Fibroblast of the conjunctiva (primary cell): ENCODE measurements around the gene COA8.
A peak's percentile ranks its signal among the peaks of the same experiment; 100 is the strongest.
"Not testable (repeated sequence)": the region's sequence is repeated elsewhere in the genome, so short reads cannot be mapped to it uniquely, and the experiment has no call there.

Experiments used
- DNase-seq: peaks from one replicate; pipeline ENCODE4 v3.0.0-alpha.2; 2010; ENCODE audit warnings: low read depth

COA8 gene

DNA sequence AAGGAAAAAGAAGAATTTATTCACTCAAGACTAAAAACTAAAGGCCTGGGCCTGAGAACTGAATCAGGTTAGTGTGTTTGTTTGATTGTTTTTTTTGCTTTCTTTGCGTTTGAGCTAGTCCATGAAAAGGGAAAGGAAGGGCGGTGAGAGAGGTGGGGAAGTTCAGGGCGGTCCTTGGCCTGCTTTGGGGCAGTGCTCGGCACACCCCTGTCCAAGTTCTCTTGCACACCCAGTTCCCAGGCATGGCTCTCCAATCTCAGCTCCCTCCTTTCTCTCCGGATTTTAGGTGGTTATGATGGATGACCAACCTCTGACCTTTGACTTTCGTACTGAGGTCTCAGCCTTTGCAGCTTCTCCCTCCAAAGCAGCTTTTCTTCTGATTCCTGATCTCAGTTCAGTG lies 11.3 kb downstream of the COA8 start:
- DNase-seq, result no peak

DNA sequence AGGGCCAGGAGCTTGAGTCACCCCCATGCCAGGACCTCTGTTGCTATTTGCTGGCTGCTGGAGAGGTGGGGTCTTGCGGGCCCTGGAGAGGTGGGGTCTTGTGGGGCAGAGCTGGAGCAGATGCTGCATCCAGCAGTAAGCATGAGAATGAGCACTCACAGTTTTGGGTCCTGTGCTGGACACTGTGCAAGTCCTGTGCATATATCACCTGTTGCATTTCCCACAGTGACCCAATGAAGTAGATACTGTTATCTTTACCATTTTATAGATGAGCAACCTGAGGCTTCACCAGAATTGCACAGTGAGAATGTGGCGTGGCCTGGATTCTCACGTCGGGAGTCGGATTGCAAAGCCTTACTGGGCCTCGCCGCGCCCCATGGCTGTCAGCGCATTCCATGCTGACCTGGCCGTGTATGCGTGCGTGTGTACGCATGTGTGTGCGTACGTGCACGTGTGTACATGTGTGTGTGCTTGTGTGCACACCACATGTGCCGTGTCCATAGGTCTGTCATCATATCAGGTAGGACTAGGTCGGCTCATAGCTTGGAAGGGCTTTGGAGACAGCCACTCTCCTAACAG lies 12.0 kb downstream of the COA8 start:
- DNase-seq, result no peak

DNA sequence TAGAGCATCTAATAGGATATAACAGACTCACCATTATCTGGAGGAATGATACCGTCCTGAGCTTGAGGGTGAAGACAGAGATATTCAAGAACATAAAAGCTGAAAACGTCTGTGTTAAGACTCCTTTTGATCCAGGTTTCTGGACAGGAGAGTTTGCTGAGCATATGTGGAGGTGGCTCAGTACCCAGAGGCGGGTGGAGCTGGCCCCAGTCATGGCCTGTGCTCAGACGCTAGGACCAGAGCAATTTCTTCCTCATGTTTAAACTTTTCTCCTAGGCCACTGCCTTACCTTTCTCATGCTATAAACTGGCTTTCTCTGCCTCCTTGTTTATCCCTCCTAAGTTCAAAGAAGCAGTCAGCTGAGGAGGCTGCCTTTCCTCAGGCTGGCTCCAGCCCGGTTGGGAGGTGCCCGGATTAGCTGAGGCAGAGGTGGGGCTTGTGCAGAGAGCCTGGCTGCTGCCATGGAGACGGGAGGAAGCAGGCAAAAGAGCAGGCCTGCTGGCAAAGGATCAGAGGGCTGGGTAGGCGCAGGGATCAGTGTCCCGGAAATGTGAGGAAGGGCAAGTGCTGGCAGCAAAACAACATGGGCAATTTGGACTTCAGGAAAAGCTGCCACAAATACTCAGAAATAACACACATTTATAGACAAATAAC lies 13.7 kb downstream of the COA8 start:
- peak; percentile 86 for DNase-seq

GRCh38 chr14:103578401-103579075 lies 15.8 kb downstream of the COA8 start:
- no peak for DNase-seq

DNA sequence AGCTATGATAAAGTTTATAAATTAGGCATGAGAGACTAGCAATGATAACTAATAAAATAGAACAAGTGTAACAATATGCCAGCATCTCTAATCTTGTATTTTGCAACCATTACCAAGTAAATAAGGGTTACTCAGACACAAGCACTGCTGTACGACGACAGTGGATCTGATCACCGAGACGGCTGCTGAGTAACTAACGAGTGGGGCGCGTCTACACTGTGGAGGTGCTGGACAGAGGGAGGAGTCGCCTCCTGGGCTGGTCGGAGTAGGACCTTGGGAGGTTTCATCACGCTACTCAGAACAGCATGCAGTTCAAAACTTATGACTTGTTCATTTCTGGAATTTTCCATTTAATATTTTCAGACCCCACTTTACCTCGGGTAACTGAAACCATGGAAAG lies 18.4 kb downstream of the COA8 start:
- no peak for DNase-seq

DNA sequence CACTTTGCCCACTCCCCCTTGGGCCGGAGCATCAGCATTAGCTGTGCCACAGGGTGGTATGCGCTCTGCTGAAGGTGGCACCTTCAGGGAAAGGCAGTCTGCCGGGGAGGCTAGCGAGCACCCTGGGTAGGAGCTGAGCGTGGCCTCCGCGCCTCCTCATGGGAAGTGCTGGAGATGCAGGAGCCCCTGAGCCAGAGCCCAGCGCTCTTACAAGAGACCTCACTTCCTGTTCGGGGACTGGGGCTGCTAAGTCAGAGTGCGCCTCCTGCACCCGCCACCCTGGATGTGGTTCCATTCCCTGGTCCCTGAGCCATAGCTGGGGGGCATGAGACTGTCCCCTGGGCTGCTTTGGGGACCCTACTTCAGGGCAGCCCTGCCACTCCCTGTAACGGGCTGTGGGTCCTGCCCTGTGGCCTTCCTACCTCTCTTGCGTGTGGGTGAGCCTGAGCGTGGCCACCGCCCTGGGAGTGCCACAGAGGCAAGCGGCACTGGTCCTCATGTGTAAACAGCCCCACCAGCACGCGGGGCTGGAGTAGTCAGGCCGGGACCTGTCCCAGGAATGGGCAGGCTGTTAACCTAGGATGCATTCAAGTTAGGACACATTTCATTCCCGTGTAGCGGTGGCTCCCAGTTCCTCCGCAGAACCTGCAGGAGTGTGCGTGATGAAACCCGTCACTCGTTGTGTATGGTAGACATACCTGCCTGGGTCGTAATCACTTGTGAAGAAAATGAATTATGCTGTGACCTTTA lies 19.4 kb downstream of the COA8 start:
- no peak for DNase-seq

DNA sequence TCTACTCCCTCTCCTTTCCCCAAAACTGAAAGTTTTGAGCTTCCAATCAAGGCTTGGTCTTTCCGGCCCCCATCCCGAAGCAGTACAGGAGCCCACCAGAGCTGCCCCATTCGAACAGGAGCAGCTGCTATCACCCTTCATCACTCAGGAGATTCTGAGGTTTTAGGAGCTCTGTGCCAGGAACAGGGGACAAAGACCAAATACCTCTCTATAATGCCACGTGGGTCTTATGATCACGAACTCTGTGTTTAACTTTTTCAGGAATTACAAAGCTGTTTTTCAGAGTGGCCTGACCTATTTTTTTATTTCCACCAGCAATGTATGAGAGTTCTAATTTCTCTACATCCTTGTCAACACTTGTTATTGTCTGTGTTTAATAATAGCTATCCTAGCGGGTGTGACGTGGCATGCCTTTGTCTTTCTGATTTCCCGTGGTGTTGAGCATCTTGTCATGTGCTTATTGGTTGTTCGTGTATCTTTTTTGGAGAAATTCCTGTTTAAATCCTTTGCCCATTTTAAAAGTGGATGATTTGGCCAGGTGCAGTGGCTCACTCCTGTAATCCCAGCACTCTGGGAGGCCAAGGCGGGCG lies 21.7 kb downstream of the COA8 start:
- DNase-seq, result no peak

- no peak for DNase-seq
Observed at GRCh38 chr14:103593577-103593976, 30.8 kb downstream of the COA8 start.

DNA sequence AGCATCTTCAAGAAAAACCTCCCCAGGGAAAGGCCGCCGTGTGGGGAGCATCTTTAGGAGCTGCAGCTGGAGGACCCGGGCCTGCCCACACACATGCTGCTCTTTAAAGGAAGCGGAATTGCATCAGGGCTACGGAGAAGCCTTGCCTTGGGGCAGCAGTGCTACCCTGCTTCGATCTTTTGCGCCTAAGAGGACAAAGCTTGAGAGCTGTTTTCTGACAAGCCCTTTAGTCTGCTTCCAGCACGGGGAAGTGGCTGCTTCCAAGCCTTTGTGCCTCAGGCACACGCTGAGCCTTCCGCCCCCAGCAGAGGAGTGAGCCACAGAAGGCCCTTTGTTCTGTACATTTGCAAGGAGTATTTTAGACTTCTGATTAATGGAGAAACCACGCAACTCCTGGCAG lies 31.5 kb downstream of the COA8 start:
- peak; percentile 48 for DNase-seq

DNA sequence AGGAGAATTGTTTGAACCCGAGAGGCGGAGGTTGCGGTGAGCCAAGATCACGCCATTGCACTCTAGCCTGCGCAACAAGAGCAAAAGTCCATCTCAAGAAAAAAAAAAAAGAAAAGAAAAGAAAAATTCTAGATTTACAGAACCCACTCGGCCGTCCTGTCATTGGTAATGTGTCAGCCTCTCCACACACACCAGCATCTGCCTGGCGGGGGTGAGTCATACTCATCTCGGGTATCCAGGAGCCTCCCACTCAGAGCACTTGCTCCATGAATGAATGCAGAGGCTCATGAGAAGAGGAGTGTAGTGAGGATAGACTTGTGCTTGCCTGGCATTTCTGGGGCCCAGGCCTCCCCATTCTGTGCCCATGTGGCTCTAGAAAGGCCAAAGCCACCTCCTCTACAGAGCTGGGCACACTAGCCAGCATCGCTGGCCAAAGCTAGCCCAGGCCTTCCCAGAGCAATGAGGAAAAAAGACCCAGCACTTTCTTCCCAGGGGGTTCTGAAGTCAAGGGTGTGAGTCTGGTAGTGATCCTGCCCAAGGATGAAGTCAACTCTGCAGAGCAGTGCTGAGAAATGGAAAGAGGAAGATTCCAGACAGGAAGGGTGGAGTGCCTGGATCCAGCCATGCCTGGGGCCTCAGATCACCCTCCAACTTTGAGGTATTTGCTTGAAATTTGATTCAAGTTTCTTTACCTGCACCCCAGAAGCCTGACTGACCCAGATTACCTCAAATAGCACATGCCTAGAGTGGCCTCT lies 35.0 kb downstream of the COA8 start:
- peak; percentile 64 for DNase-seq

- no peak for DNase-seq
Observed at GRCh38 chr14:103600503-103600902, 37.7 kb downstream of the COA8 start.

DNA sequence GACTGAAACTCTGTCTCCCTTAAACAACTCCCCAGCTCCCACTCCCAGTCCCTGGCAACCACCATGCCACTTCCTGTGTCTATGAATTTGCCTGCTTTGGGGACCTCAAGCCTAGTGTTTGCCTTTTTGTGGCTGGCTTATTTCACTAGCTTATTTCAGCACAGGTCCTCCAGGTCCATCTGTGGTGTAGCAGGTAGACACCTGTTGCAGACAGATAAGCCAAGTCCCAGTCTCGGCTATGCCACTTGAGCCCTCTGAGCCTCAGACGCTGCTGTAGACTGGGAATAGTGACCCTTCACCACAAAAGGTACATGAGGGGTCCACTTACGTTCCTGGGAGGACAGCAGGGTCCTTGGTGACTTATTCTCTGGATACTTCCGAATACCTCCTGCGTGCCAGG lies 41.9 kb downstream of the COA8 start:
- DNase-seq, result no peak

DNA sequence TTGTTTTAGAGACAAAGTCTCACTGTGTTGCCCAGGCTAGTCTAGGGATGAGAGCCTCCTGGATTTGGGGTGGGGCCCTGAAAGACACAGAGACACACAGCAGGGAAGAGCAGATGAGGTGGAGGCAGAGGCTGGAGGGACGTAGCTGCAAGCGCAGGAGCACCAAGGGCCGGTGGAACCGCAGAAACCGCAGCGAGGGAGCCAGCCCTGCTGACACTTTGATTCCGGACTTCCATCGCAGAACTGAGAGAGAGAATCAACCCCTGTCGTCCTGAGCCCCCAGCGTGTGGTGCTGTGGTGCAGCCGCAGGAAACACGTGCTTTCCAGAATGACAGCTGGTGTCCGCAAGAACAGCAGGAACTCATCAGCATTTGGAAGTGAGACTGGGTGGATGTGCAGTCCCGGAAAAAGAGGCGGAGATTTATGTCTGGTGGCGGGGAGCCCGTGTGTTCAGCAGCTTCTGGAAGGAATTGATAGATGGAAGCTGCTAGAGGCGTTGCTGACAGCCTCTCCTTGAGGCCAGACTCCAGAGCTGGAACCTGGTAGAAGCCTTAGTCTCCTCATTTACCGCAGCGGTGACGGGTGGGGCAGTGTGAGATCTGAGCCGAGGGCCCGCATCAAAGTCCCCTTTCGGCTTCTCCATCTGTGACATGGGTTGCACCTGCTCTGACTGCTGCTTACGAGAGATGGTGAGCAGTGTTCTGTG lies 44.4 kb downstream of the COA8 start:
- peak; percentile 78 for DNase-seq

GRCh38 chr14:103607822-103608221 lies 45.1 kb downstream of the COA8 start:
- DNase-seq, result no peak

DNA sequence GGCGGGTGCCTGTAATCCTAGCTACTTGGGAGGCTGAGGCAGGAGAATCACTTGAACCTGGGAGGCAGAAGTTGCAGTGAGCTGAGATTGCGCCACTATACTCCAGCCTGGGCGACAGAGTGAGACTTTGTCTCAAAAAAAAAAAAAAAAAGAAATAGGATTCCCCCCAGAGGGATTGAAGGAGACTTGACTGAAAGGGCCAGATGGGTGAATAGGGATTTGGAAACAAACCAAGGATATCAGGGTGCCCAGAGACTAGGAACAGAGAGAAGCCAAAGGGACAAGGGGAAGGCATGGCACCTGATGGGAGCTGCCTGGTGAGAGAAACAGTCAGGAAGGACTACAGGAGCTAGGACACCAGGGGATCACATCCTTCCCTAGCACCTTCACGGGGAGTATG lies 46.3 kb downstream of the COA8 start:
- not testable (repeated sequence) for DNase-seq

- no peak for DNase-seq
Observed at GRCh38 chr14:103611215-103611614, 48.5 kb downstream of the COA8 start.

DNA sequence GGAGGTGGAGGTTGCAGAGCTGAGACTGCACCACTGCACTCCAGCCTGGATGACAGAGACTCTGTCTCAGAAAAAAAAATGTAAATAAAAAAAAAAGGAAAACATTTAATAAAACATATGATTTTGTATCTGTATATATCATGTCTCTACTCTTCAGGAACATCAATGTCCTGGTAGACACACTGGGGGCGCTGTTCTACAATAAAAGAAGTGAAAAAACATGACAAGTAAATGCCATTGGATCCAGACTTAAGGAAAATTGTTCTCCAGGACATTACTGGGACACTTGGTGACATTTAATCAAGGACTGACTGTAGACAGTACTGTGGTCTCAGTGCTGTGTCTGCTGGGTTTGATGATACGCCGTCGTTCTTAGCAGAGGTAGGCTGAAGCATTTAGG lies 50.8 kb downstream of the COA8 start:
- no peak for DNase-seq

GRCh38 chr14:103616635-103617300 lies 54.0 kb downstream of the COA8 start:
- DNase-seq, result no peak

- no peak for DNase-seq
Observed at GRCh38 chr14:103619057-103619456, 56.3 kb downstream of the COA8 start.

DNA sequence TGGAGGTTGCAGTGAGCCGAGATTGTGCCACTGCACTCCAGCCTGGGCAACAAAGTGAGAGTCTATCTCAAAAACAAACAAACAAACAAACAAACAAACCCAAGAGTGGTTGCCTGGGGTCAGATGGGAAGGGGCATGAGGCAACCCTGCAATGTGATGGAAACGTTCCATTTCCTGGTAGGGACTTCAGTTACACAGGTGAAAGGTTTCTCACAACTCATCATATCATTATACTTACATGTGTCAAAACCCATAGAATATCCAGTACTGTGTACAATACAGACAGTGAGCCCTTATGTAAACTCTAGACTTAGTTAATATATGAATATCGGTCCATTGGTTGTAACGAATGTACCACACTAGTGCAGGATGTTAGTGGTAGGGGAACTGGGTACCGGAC lies 59.1 kb downstream of the COA8 start:
- no peak for DNase-seq

- DNase-seq, result no peak
Observed at GRCh38 chr14:103623308-103623707, 60.5 kb downstream of the COA8 start.
